K562 (cell line): ENCODE measurements around the gene PTPRE. TPM values are rescaled to one million over a fixed set of nuclear protein-coding genes. Genes with fewer than 3 reads are reported as not detected.

ENCODE experiments used
- ATAC-seq: fragments of 200-7000 bp; cut with Tn5 transposase; 3 replicates; pipeline ENCODE4 v1.9.1; 2020; ENCODE audit warnings: moderate library complexity
- BruUV-seq: library from RNA; stranded (reverse); fragments of 400-500 nt; replicated peaks from 2 replicates; lab custom pipeline; 2021; lab: Mats Ljungman, UMichigan
- CTCF ChIA-PET: fragments of 300-600 bp; formaldehyde crosslinking; extraction: SDS; loops from one replicate; lab custom pipeline; 2021; ENCODE audit warnings: low intra/inter-chr PET ratio; lab: Yijun Ruan, JAX
- POLR2A ChIA-PET: fragments of 300-600, 350-650 bp; sonication (Branson Sonifier 250); formaldehyde crosslinking; extraction: SDS; loops from one replicate; lab custom pipeline; 2021; ENCODE audit warnings: antibody characterized with exemption, inconsistent platforms; lab: Yijun Ruan, JAX
- DNase-seq, 4 experiments: peaks; one replicate each; pipeline versions ENCODE4 v3.0.0 to v3.0.0-alpha.2; 2011 to 2018; ENCODE audit warnings: low spot score in 3 of 4, mixed read lengths in 3 of 4; ENCODE audit errors: extremely low read depth in 1 of 4
- FAIRE-seq: peaks from 2 replicates; lab custom pipeline; 2011; peaks lifted over from hg19 to GRCh38; lab: Jason Lieb, UNC
- H2AFZ ChIP-seq: 2 replicates; pipeline ENCODE4 v1.6.0; 2011; ENCODE audit warnings: low read depth, low read length, control low read depth, inconsistent platforms
- H3K27ac ChIP-seq: fragments of 200-600 bp; 3 replicates; pipeline ENCODE4 v1.8.0; 2011; ENCODE audit warnings: low read depth, mild to moderate bottlenecking, control low read depth, inconsistent platforms, low read length, moderate library complexity, mixed read lengths; ENCODE audit errors: extremely low read depth
- H3K27me3 ChIP-seq, 2 experiments: fragments of 300-600 bp in 1 of 2; 2 replicates in 1 of 2; 3 replicates in 1 of 2; pipeline versions ENCODE4 v1.6.0 to v1.8.0; 2011; ENCODE audit warnings: inconsistent platforms in 2 of 2, low read length in 2 of 2, mild to moderate bottlenecking in 1 of 2, mixed read lengths in 1 of 2, moderate library complexity in 1 of 2; ENCODE audit not compliant: control insufficient read depth in 2 of 2, insufficient read depth in 2 of 2
- H3K36me3 ChIP-seq: fragments of 300-600 bp; 3 replicates; pipeline ENCODE4 v1.8.0; 2011; ENCODE audit warnings: mild to moderate bottlenecking, low read length, inconsistent platforms; ENCODE audit not compliant: control insufficient read depth, insufficient read depth
- H3K4me1 ChIP-seq, 2 experiments: fragments of 200-600 bp in 1 of 2; replicated peaks in 1 of 2; 2 replicates in 1 of 2; 3 replicates in 1 of 2; pipeline versions ENCODE4 v1.5.1 to v1.8.0; 2011; ENCODE audit warnings: inconsistent platforms in 2 of 2, low read length in 2 of 2, mild to moderate bottlenecking in 1 of 2, mixed read lengths in 1 of 2, moderate library complexity in 1 of 2; ENCODE audit not compliant: control insufficient read depth in 2 of 2, insufficient read depth in 2 of 2
- H3K4me2 ChIP-seq: 2 replicates; pipeline ENCODE4 v1.6.1; 2011; ENCODE audit warnings: low read length, control low read depth, inconsistent platforms, mixed read lengths; ENCODE audit not compliant: insufficient read depth
- H3K4me3 ChIP-seq: fragments of 200-600 bp; sonication (generic), shearing (Covaris generic); 2 replicates; pipeline ENCODE4 v1.5.1; 2016; ENCODE audit warnings: control low read depth, inconsistent platforms
- H3K79me2 ChIP-seq: fragments of 200-600 bp; 3 replicates; pipeline ENCODE4 v1.8.0; 2011; ENCODE audit warnings: low read length, inconsistent platforms; ENCODE audit not compliant: control insufficient read depth, insufficient read depth
- H3K9ac ChIP-seq, 2 experiments: 2 replicates each; pipeline versions ENCODE4 v1.6.0 to v1.6.1; 2011; ENCODE audit warnings: low read depth in 2 of 2, low read length in 2 of 2, control low read depth in 1 of 2, inconsistent platforms in 1 of 2, mild to moderate bottlenecking in 1 of 2, mixed read lengths in 1 of 2; ENCODE audit not compliant: insufficient read depth in 1 of 2
- H3K9me1 ChIP-seq: one replicate; pipeline ENCODE4 v1.6.0; 2011; ENCODE audit warnings: inconsistent platforms, mild to moderate bottlenecking, low read length, moderate library complexity; ENCODE audit not compliant: control insufficient read depth, insufficient read depth
- H3K9me3 ChIP-seq: replicated peaks from 2 replicates; pipeline ENCODE4 v1.5.1; 2011; ENCODE audit warnings: low read depth, low read length, inconsistent platforms; ENCODE audit not compliant: control insufficient read depth, insufficient read depth
- H4K20me1 ChIP-seq: replicated peaks from 2 replicates; pipeline ENCODE4 v1.6.1; 2011; ENCODE audit warnings: low read length, inconsistent platforms, mixed read lengths; ENCODE audit not compliant: control insufficient read depth, insufficient read depth
- C11orf30 ChIP-seq: fragments of 450-650 bp; IDR thresholded peaks from 2 replicates; pipeline ENCODE4 v1.6.1; 2016; ENCODE audit warnings: low read depth, mild to moderate bottlenecking
- PHF8 ChIP-seq: fragments of 200-600 bp; sonication (generic); IDR thresholded peaks from 2 replicates; pipeline ENCODE4 v1.6.1; 2012; ENCODE audit warnings: mixed run types, mild to moderate bottlenecking, inconsistent platforms, low read length, moderate library complexity, borderline replicate concordance
- POLR2AphosphoS5 ChIP-seq: IDR thresholded peaks from 2 replicates; pipeline ENCODE4 v1.6.1; 2011; ENCODE audit warnings: mild to moderate bottlenecking, low read depth, low read length, moderate library complexity; ENCODE audit not compliant: control insufficient read depth, insufficient read depth
- POLR2G ChIP-seq: fragments of 200-400 bp; formaldehyde crosslinking; IDR thresholded peaks from 2 replicates; pipeline ENCODE4 v1.6.1; 2017; ENCODE audit warnings: low read depth, mild to moderate bottlenecking, antibody characterized with exemption, low read length, moderate library complexity
- ZNF79 ChIP-seq: fragments of 250-450 bp; sonication (Bioruptor Pico); IDR thresholded peaks from 2 replicates; pipeline ENCODE4 v1.4.0; 2020; ENCODE audit warnings: low read depth, mild to moderate bottlenecking, moderate library complexity
- WGBS: fragments of 100-300 bp; shearing (Covaris generic); methylation state at CpG from one replicate; pipeline ENCODE4 v1.1.6; 2016; ENCODE audit warnings: low coverage, mixed read lengths; ENCODE audit not compliant: insufficient coverage; ENCODE audit errors: missing lambda C conversion rate; 5-methylcytosine and 5-hydroxymethylcytosine counted together
- in situ Hi-C: fragments of 300-500 bp; cut with MboI; formaldehyde crosslinking; loops from 4 replicates; pipeline ENCODE4 v1.15.0; 2018; ENCODE audit warnings: inconsistent platforms, mixed read lengths
- intact Hi-C: fragments of 100-400 bp; cut with micrococcal nuclease; formaldehyde crosslinking; loops from 2 replicates; pipeline ENCODE4 v1.14.2; 2022
- polyA plus RNA-seq, 8 experiments: library from polyadenylated mRNA; depleted of rRNA in 4 of 8; stranded (reverse) in 5 of 8; unstranded in 3 of 8; fragments of >200 nt; fragmentation: Nextera tagmentation in 2 of 8; fragmentation: Illumina TruSeq in 1 of 8; extraction: Ambion mirVana in 2 of 8; extraction: Trizol in 1 of 8; gene quantifications; 2 replicates each; pipeline versions ENCODE4 v1.2.1 to v1.2.3, GENCODE V29; 2011 to 2014; ENCODE audit warnings: inconsistent platforms in 1 of 8, missing spikeins in 1 of 8
- total RNA-seq, 7 experiments: library from RNA; depleted of rRNA in 6 of 7; stranded (reverse); fragments of >200 nt in 6 of 7; fragmentation: Illumina TruSeq in 2 of 7; extraction: Trizol in 2 of 7; gene quantifications; 2 replicates each; pipeline versions ENCODE4 v1.2.1 to v1.2.3, GENCODE V29; 2011 to 2021; ENCODE audit warnings: low replicate concordance in 1 of 7
- TF ChIP-seq, protein P1 (sequence below): fragments of 450-650 bp; IDR thresholded peaks from 2 replicates; pipeline ENCODE4 v1.7.1; 2018; ENCODE audit warnings: mild to moderate bottlenecking, low read depth; ENCODE audit not compliant: partially characterized antibody

PTPRE gene
- total and polyA plus RNA-seq, 9 of the 15 experiments (the other 6 are each of a cell fraction or from before 2014, with no cell fraction given) = 0.01 to 0.13 (median 0.04) TPM; not detected in 4

DNA sequence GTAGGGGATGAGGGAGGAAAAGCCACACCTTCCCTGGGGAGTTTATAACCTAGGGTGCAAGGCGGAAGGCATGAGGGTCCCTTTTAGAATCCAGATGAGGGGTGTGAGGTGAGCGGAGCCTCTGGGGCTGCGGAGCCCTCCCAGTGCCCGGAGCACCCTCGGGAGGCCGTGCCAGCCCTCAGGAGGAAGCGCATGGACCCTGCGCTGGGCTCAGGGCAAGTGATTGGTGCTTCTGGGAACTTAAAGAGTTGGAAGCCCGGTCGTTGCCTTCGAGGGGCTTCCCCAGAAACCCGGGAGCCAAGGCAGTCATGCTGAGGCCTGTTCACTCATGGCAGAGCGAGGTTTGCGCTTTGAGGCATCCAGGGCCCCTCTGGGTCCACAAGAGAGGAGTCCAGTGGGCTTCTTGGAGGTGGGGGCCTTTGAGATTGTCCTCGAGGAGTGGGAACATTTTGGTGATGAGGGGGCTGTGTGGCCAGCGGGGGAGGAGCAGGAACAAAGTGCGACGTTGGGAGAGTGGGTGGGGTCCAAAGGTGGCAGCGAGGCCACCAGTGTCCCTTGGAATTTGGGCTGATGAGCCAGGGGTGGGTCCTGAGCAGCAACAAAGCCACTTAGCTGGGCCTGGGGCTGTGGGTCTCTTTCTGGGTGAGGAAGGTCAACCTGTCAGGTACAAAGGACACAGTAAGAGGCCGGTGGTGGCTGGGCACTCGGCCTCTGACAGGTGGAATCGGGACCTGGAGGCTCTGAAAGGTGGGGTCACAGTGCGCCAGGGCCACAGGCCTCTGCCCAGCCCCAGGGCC, 139.5 kb downstream of the PTPRE start:
- FAIRE-seq (no peak), DNase-seq (no peak), ATAC-seq (no peak)
- Histone ChIP-seq H3K9me1 (no peaks in the 10 kb centered on the region), H2AFZ (no peak overlapping the region), H3K4me1 (peaks cover 0 to 4% of the 10 kb centered on the region in 2 experiments; a peak in 1 of 5 replicates), H3K4me2 (no peak overlapping the region), H3K4me3 (no peak overlapping the region), H3K27me3 (peaks cover 3 to 23% of the 10 kb centered on the region in 2 experiments; a peak in 3 of 5 replicates), H3K79me2 (no peaks in the 10 kb centered on the region), H3K9me3 (no peaks in the 10 kb centered on the region), H3K9ac (no peak overlapping the region), H3K36me3 (no peaks in the 10 kb centered on the region), H3K27ac (no peak overlapping the region), H4K20me1 (no peaks in the 10 kb centered on the region)
- in situ Hi-C loops (no loop called here), intact Hi-C loops (no loop called here)
- TF ChIP-seq, protein P1, sequence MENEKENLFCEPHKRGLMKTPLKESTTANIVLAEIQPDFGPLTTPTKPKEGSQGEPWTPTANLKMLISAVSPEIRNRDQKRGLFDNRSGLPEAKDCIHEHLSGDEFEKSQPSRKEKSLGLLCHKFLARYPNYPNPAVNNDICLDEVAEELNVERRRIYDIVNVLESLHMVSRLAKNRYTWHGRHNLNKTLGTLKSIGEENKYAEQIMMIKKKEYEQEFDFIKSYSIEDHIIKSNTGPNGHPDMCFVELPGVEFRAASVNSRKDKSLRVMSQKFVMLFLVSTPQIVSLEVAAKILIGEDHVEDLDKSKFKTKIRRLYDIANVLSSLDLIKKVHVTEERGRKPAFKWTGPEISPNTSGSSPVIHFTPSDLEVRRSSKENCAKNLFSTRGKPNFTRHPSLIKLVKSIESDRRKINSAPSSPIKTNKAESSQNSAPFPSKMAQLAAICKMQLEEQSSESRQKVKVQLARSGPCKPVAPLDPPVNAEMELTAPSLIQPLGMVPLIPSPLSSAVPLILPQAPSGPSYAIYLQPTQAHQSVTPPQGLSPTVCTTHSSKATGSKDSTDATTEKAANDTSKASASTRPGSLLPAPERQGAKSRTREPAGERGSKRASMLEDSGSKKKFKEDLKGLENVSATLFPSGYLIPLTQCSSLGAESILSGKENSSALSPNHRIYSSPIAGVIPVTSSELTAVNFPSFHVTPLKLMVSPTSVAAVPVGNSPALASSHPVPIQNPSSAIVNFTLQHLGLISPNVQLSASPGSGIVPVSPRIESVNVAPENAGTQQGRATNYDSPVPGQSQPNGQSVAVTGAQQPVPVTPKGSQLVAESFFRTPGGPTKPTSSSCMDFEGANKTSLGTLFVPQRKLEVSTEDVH = no peak
- TF ChIP-seq POLR2AphosphoS5 (no peak), PHF8 (no peak), POLR2G (no peak), ZNF79 (no peak), C11orf30 (no peak)
- no TSS peak for BruUV-seq
- 5% methylated on average over 14 of the region's 23 CpGs for WGBS
- ChIA-PET CTCF (no interaction called here), POLR2A (interaction anchor here (0.5 kb wide), 1 partner anchor 40 kb away, joined by 4 read pairs; no protein-coding TSS in a partner anchor)
